Measurements from ENCODE around the gene ZYG11B.

- TF ChIP-seq EZH2 (optimal IDR thresholded peaks at IDR 0.05; ENCODE audit: low read depth, low read length) (no peak), CTCF (IDR thresholded peaks at IDR 0.05; ENCODE audit: low read length) (no peak)
Observed at GRCh38 chr1:52693843-52694242, 32.4 kb upstream of the ZYG11B start.
